GM20431 (cell line): ENCODE results near the gene TULP4.
"Not testable (repeated sequence)": the region's sequence is repeated elsewhere in the genome, so short reads cannot be mapped to it uniquely, and the experiment has no call there.

Experiments
- in situ Hi-C: fragments of 300-500 bp; cut with MseI, MboI; formaldehyde crosslinking; loops from one replicate; pipeline ENCODE4 v1.15.0; 2020; ENCODE audit warnings: low sequenced_read_pairs; ENCODE audit not compliant: unreplicated experiment

The TULP4 gene

GRCh38 chr6:158292016-158292415 lies 20.2 kb upstream of the TULP4 start:
- in situ Hi-C loops: no loop called here

- in situ Hi-C loops: no loop called here
These were observed 19.1 kb upstream of the TULP4 start for GRCh38 chr6:158293122-158293521.

- in situ Hi-C loops: not testable (repeated sequence)
These were observed 16.1 kb upstream of the TULP4 start for GRCh38 chr6:158295976-158296853.

- in situ Hi-C loops: not testable (repeated sequence)
These were observed 15.4 kb upstream of the TULP4 start for GRCh38 chr6:158296854-158297324.

- in situ Hi-C loops: not testable (repeated sequence)
These were observed 14.6 kb upstream of the TULP4 start for GRCh38 chr6:158297657-158298056.

GRCh38 chr6:158300306-158301143 lies 11.7 kb upstream of the TULP4 start:
- in situ Hi-C loops: not testable (repeated sequence)

- in situ Hi-C loops: not testable (repeated sequence)
These were observed 10.7 kb upstream of the TULP4 start for GRCh38 chr6:158301561-158301960.

- in situ Hi-C loops: not testable (repeated sequence)
These were observed 10.0 kb upstream of the TULP4 start for GRCh38 chr6:158302195-158302796.

- in situ Hi-C loops: no loop called here
These were observed 9.0 kb upstream of the TULP4 start for GRCh38 chr6:158303210-158303731.

- in situ Hi-C loops: no loop called here
These were observed 8.0 kb upstream of the TULP4 start for GRCh38 chr6:158304254-158304653.

- in situ Hi-C loops: no loop called here
These were observed 2.5 kb upstream of the TULP4 start for GRCh38 chr6:158309814-158310213.

- in situ Hi-C loops: no loop called here
These were observed 1.1 kb upstream of the TULP4 start for GRCh38 chr6:158311193-158311592.

GRCh38 chr6:158311626-158312025 lies 639 bp upstream of the TULP4 start:
- in situ Hi-C loops: no loop called here

GRCh38 chr6:158312672-158313397 lies 570 bp downstream of the TULP4 start:
- in situ Hi-C loops: no loop called here

- in situ Hi-C loops: no loop called here
These were observed 1.7 kb downstream of the TULP4 start for GRCh38 chr6:158313989-158314388.

GRCh38 chr6:158314737-158315136 lies 2.5 kb downstream of the TULP4 start:
- in situ Hi-C loops: no loop called here

GRCh38 chr6:158316022-158316421 lies 3.8 kb downstream of the TULP4 start:
- in situ Hi-C loops: no loop called here

- in situ Hi-C loops: no loop called here
These were observed 9.7 kb downstream of the TULP4 start for GRCh38 chr6:158321960-158322359.

- in situ Hi-C loops: no loop called here
These were observed 10.1 kb downstream of the TULP4 start for GRCh38 chr6:158322400-158322723.
